NCI-H1930 (cell line): ENCODE results near the gene PBX4.

Experiments
- DNase-seq, 2 experiments: peaks; one replicate each; lab custom pipeline; 2025; lab: John Stamatoyannopoulos, UW

The PBX4 gene

GRCh38 chr19:19554074-19555023 lies 64.1 kb downstream of the PBX4 start:
- DNase-seq = peak in 1 of 2 experiments; percentile 20

GRCh38 chr19:19553670-19554069 lies 64.8 kb downstream of the PBX4 start:
- no peak for DNase-seq

DNA sequence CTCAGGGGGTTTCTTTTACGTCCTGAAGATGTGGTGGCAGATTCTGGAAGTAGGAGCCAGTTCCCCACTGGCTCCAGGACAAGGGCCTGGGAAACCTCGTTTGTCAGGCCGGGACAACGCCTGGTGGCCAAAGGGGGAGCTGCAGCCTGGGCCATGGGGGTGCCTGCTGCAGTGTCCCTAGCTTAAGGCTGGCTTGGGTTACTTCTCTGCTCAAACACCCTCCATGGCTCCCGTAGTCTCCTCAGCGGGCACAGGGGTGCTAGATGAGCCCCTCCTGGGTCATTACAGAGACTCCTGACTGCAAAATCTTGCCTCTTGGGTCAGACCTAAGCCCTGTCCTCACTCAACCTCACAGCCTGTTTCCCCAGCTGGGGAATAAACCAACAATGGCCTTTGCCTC lies 65.7 kb downstream of the PBX4 start:
- DNase-seq = no peak

GRCh38 chr19:19551853-19552192 lies 66.7 kb downstream of the PBX4 start:
- DNase-seq = no peak

- DNase-seq = no peak
These were observed 67.3 kb downstream of the PBX4 start for GRCh38 chr19:19550972-19551852.

DNA sequence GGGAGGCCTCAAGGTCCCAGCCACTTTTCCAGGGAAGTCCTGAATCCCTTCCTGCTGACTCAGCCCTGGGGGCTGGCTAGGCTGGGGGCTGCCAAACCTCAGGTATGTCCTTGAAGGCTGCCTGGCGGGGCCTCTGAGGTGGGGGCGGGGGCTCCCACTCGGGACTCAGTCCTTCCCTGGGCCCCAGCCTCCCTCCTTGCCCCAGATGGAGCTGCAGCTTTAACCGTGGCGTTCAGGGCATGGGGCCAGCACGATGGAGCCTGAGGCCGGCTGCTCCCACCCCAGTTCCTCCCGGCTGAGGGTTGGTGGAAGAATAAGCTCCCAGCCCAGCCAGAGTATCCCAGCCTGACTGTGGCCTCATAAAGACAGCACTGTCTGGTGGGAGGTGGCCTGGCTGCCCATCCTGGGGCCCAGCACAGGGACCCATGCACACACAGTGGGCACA lies 68.0 kb downstream of the PBX4 start:
- no peak for DNase-seq

- no peak for DNase-seq
These were observed 68.6 kb downstream of the PBX4 start for GRCh38 chr19:19549804-19550464.

DNA sequence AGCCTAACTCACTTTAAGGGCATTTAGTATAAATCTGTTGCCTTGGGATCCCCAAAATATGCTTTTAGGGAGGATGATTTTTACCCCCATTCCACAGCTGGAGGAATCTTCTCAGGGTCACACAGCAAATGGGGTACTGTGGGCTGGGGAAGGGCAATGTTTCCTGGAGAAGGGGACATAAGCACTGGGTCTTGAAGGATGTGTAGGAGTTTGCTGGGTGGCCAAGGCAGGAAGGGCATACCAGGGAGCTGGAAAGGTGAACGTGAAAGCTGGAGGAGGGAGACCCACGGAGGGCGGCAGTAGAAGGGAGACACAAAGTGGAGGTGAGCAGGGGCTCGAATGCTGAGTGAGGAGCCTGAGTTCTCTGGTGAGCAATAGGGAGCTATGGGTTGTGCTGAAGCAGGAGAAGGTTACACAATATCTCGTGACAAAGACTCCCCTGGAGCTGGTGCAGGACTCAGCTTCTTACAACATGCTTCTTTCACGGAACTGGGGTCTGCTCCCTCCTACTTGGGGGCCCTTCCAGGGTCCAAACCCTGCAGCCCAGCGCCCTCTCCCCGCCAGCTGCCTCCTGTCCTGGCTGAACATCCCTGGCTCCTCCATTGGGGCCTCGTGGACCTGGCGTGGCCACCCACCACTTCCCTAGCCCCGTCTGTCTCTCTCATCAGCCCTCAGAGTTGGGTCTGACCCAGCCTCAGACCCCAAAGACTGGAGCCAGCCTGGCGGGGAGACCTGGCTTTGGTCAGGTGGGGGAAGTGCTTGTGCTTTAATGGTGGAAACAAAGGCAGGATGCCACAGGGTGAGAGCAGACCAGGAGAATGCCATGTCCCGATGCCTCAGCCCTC lies 69.3 kb downstream of the PBX4 start:
- DNase-seq = no peak

- no peak for DNase-seq
These were observed 70.7 kb downstream of the PBX4 start for GRCh38 chr19:19547674-19548336.

DNA sequence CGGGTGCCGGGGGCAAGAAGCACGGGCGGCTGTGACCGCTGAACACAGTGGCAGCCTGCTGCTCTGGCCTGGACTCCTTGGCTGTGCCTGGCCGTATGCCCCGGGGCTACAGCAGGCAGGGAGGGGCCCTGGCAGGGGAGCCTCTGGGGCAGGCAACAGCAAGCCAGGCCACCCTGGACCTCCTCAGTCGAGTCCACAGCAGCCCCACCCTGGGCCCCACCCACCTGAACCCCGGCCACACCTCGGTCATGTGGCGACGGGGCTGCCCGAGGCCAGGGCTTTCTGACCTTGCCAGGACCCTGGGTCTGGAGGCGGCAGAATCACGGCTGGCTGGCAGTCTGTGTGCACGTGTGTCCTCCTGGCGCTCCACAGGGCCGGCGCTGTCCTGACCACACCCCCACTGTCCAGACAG lies 71.7 kb downstream of the PBX4 start:
- no peak for DNase-seq

DNA sequence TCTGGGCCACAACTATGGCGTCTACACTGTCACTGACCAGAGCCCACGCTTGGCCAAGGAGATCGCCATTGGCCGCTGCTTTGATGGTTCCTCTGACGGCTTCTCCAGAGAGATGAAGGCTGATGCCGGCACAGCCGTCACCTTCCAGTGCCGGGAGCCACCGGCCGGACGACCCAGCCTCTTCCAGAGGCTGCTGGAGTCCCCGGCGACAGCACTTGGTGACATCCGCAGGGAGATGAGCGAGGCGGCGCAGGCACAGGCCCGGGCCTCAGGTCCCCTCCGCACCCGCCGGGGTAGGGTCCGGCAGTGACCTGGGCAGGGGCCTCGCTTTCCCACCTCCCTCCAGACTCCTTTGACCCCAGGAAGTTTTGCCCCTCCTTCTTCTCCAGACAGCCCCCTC lies 72.8 kb downstream of the PBX4 start:
- no peak for DNase-seq

DNA sequence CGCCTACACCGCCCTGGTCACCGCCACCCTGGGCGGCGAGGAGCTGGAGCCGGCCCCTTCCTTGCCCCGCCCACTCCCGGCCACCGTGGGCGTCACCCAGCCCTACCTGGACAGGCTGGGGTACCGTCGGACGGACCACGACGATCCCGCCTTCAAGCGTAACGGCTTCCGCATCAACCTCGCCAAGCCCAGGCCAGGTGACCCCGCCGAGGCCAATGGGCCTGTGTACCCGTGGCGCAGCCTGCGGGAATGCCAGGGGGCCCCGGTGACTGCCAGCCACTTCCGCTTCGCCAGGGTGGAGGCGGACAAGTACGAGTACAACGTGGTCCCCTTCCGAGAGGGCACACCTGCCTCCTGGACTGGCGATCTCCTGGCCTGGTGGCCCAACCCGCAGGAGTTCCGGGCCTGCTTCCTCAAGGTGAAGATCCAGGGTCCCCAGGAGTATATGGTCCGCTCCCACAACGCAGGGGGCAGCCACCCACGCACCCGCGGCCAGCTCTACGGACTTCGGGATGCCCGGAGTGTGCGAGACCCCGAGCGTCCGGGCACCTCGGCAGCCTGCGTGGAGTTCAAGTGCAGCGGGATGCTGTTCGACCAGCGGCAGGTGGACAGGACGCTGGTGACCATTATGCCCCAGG lies 73.4 kb downstream of the PBX4 start:
- DNase-seq = no peak

GRCh38 chr19:19544257-19544953 lies 74.1 kb downstream of the PBX4 start:
- DNase-seq = no peak

DNA sequence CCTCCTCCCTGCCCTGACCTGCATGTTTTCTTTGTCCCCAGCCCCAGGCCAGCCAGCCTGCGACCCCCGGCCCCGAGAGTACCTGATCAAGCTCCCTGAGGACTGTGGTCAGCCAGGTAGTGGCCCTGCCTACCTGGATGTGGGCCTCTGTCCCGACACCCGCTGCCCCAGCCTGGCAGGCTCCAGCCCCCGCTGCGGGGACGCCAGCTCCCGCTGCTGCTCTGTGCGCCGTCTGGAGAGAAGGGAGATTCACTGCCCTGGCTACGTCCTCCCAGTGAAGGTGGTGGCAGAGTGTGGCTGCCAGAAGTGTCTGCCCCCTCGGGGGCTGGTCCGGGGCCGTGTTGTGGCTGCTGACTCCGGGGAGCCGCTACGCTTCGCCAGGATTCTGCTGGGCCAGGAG lies 74.8 kb downstream of the PBX4 start:
- no peak for DNase-seq

DNA sequence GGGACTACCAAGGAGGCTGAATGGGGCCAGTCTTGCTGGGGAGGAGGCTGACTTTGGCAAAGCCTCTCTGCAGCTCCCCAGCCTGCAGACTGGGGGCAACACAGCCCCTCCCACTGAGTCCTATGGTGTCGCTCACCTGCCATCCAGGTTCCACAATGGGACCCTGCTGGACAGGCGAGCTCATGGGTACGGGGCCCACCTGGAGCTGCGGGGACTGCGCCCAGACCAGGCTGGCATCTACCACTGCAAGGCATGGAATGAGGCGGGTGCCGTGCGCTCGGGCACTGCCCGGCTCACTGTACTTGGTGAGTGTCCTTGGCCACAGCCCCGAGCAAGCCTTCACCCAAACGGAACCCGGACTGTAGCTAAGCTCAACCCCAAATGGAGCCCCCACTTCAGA lies 75.4 kb downstream of the PBX4 start:
- DNase-seq = no peak

- DNase-seq = no peak
These were observed 76.0 kb downstream of the PBX4 start for GRCh38 chr19:19542507-19542906.

DNA sequence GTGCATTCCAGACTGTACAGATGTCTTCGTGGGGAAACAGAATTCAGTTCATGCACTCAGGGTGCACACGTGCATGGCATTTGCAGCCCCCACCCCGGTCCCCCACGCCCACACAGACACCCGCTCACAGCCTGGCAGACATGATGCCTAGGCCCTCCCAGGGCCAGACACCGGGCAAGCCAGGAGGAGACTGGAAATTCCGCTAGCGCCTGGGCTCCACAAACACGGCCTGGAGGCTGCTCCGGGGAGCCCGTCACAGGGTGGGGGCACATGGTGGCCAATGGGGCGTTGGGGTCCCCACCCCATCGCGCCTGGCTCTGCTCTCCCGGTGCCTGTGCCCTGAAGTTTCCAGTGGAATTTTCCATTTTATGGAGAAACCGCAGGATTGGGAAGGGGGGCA lies 76.9 kb downstream of the PBX4 start:
- no peak for DNase-seq

- DNase-seq = peak; percentile 71 to 76
These were observed 77.6 kb downstream of the PBX4 start for GRCh38 chr19:19540715-19541515.
